ENCODE results near the gene VCAN.

VCAN gene

DNA sequence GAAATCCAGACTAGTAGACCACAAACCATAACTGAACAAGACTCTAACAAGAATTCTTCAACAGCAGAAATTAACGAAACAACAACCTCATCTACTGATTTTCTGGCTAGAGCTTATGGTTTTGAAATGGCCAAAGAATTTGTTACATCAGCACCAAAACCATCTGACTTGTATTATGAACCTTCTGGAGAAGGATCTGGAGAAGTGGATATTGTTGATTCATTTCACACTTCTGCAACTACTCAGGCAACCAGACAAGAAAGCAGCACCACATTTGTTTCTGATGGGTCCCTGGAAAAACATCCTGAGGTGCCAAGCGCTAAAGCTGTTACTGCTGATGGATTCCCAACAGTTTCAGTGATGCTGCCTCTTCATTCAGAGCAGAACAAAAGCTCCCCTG is 68.6 kb downstream of the VCAN start:
- no peak for DNase-seq

GRCh38 chr5:83540783-83541182 is 69.2 kb downstream of the VCAN start:
- no peak for DNase-seq

DNA sequence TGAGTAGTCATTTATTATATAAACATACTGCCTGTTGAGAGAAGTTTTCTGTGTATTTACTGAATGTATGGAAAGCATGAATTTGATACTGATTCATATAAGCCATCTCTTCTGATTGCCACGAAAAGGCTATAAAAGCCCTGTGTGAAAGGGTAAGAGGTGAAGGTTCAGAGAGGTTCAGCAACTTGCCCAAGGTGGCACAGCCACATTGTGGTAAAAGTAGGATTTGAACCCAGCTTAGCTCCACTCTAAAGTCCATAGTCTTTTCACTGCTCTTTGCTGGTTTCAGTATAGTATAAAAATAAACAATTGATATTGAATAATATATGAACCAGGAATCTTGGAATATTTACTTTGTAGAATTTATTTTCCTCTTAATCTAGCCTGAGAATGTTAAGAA is 71.3 kb downstream of the VCAN start:
- DNase-seq: no peak

DNA sequence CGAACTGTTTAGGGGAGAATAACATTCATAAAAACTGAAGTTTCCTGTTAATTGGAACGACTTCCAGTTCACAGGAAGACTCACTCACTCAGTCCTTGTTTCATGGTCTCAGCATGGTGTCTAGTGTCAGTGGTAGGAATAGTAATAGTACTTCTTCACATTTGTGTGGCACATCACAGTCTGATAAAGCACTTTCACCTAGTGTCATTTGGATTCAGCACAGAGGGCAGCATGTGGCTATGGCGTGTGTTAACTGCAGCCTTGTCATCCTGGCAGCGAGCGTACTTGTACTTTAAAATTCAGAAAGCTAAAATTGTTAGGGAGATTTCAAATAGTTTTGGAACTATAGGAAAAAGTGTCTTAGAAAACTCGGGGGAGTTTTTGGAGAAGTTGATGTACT is 72.4 kb downstream of the VCAN start:
- DNase-seq: no peak

GRCh38 chr5:83547161-83547560 is 75.6 kb downstream of the VCAN start:
- no peak for DNase-seq

GRCh38 chr5:83547889-83548288 is 76.3 kb downstream of the VCAN start:
- no peak for DNase-seq

DNA sequence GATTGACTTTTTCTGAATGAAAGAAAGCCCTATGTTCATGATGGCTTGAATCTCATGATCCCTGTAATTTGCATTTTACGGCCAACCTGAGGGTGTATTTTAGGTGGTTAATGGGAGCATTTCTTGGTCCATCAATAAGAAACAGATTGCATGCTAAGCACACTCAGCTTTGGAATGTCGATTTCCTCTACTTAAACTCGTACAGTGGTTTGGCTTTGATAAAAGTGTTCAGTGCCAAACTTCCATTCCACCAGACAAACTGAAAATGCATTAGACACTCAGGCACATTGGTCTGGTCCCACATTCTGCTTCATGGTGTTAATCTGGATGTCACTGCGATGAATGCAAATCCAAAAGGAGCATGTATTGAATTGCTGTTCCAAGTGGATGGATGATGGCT is 77.0 kb downstream of the VCAN start:
- no peak for DNase-seq

DNA sequence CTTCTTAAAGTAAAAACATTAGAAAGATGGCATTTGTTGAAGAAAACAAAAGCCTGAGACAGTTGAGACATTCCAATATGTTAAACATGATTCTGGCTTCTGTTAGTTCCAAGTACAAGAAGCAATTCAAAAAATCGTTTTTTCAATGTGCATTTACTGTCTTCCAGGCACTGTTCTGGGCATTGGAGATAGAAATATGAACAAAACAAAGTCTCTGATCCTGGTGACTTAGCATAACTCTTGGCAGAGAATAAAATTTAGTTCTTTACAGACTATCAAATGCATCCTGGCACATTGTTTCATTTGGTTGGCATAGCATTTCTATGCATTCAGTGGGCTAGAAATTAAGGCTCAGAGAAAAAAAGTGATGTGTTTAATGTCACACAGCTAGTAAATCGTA is 77.5 kb downstream of the VCAN start:
- no peak for DNase-seq

GRCh38 chr5:83549674-83550073 is 78.1 kb downstream of the VCAN start:
- no peak for DNase-seq

DNA sequence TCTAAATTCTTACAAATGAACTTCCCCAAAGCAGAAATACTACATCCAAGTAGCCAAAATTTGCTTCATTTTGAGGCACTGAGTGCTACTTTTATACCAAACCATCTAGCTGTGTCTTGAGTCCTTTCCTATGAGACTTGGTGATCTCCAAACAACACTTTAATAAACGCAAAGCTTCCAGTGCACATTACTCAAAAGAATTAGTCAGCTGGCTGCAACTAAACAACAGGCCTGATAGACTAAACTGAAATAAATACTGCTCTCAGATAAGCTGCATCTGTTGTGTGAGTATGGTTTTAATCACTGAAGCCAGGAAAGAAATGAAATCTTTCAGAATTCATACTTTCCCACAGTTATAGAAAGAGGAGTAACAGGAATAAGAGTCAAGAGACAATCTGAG is 80.3 kb downstream of the VCAN start:
- no peak for DNase-seq

DNA sequence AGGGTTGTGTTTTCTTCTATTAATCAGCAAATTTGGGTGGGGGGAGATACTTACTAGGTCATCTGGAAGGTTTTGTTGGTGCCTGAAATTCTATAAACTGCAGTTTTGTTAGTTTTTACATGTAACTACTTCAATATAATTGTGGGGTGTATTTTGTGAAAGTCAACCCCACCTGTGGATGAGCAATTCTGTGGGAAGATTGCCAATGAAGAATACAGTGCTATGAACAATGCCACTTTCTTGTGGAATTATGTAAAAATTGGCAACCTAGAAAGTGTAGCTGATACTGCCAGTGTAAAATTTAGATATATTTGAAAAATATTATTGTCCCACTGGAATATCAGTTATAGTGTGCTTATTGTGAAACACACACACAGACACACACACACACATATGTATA is 80.7 kb downstream of the VCAN start:
- no peak for DNase-seq

- DNase-seq: no peak
These were observed 81.5 kb downstream of the VCAN start for GRCh38 chr5:83553000-83553486.

- DNase-seq: no peak
These were observed 82.6 kb downstream of the VCAN start for GRCh38 chr5:83554133-83554532.

GRCh38 chr5:83554686-83555085 is 83.1 kb downstream of the VCAN start:
- DNase-seq: no peak

GRCh38 chr5:83555263-83555662 is 83.7 kb downstream of the VCAN start:
- DNase-seq: no peak

GRCh38 chr5:83556190-83556589 is 84.6 kb downstream of the VCAN start:
- no peak for DNase-seq

DNA sequence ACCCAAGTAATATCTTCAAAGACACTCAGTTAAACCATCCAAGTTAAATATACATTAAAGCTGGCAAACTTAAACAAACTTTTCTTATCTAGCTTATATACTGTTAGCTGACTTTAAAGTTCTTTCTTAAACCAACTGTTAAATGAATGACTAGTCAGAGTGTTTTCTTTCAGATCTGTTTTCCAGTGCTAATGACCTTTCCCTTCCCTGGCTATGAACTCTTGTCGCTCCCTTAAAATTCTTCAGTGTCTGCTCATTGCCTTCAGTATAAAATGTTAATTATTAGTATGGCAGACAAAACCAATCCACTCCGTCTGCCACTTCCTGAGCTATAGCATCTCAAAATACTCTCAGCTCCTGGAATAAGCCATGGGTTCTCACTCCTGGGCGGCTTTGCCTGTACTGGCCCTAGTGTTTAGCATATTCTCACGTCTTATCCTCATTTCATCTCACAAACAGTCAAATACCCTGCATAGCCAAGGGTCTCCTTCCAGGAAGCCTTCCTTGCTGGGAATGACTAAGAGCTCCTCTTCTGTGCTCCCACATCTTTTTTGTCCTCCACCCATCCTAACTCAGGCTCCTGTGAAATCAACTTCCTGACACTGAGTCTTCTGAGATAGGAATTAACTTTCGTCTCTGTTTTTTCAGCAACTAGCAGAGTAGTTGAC is 87.7 kb downstream of the VCAN start:
- DNase-seq: no peak

DNA sequence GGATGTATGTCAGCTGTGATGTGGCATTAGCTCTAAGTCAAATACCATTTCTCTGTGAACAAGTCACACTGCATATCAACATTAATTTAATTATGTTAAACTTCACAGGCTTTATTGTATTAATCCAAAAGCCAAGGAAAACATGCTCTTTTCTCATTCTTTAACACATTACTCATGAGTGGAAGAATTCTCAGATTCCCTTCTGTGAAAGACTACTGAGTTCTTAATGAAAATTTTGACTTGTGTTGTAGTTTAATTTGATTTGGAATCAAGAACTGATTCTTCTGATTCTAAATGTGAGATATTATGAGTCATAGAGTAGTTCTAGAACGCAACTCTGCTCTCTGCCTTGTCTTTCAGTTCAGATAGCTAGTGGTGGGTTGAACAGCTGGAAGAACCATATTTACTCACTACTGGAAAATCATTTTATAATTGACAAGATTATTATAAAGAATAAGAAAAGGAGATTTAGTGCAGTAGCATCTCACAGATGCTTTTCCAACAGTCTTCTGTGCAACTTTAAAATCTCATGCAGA is 90.6 kb downstream of the VCAN start:
- no peak for DNase-seq

DNA sequence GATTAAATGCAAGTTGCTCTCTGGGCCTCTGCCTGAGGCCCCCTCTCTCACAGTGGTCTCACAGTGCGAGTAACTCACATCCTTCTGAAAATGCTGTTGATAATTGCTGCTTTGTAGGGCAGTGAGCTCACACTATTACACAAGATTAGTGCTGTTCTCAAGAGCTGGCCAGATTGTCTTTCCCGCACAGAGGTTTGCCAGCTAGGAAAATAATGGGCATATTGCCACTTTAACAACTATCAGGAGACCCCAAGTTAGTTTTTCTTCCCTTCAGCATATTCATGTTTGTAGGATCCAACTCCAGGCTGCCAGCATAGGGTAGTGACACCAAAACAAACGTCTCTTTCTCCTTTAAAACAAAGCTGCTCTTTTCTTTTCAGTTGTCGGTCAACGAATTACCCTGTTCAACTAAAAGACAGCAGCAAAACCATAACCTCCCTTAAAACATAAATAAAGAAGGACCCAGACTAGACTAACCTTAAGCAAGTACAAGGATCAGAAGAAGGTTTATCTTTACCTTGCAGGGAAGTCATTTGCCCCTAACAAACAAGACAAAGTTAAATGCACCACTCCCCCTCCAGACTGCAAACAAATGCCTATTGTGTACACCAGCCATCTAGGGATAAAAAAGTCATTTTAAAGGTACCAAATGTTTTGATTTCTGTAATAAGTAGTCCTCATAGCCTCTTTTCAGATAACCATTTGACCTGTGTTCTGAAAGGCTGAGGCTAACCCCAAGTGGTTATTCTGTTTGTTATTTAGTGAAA is 91.4 kb downstream of the VCAN start:
- DNase-seq: no peak

DNA sequence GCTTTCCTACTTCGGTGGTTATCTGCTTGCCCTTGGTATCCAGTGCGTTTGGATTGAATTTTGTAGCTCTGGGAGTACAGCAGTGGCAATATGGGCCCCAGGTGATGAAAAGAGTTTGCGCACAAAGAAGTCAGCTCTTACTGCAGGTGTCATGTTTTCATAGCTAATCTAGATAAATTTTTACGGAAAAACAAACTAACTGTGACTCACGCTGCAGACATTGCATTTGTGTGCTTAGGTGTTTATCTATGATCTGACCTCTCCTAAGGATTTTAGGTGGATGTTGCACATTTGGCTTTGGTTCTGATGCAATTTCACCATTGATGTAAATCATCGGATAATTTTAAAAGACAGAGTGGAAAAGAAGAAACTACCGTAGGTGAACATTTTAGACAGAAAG is 92.1 kb downstream of the VCAN start:
- DNase-seq: no peak

- DNase-seq: no peak
These were observed 92.7 kb downstream of the VCAN start for GRCh38 chr5:83564069-83564749.

GRCh38 chr5:83567741-83568140 is 96.2 kb downstream of the VCAN start:
- DNase-seq: no peak

- no peak for DNase-seq
These were observed 96.6 kb downstream of the VCAN start for GRCh38 chr5:83568186-83568585.

DNA sequence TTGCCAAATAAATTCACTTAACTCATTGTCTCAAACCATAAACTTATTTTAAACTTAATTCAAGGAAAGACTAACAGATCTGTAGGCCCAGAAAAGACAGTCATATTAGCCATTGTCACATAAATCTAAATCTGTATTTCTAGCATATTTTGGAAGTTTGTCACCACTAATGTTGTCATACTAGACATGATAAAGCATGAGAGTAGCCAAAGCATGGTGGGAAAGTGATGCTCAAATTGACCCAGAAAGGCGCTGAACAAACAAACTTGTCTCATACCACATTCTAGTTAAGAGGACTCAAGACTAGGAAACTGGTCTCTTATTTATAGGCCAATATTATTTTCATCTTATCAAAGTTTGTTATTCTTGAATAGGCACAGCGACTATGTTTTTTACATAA is 99.4 kb downstream of the VCAN start:
- DNase-seq: no peak

Measured in stimulated activated naive CD4-positive, alpha-beta T cell treated with Interleukin-2 at 50 U/mL for 16 hours (primary cell).